Upper lobe of right lung (tissue), 1 donor: ENCODE data around the gene MAP2K7. TPM values are rescaled to one million over a fixed set of nuclear protein-coding genes. Genes with fewer than 3 reads are reported as not detected.
A peak's percentile ranks its signal among the peaks of the same experiment; 100 is the strongest.

ENCODE experiments used
- ATAC-seq: fragments of 200-7000 bp; cut with Tn5 transposase; one replicate; pipeline ENCODE4 v1.9.1; 2020; ENCODE audit warnings: mild to moderate bottlenecking, moderate library complexity
- DNase-seq: peaks from one replicate; pipeline ENCODE4 v3.0.0-alpha.2; 2020
- H3K27ac ChIP-seq: fragments of 200-600 bp; one replicate; pipeline ENCODE4 v1.8.0; 2022
- H3K27me3 ChIP-seq: fragments of 200-600 bp; one replicate; pipeline ENCODE4 v1.8.0; 2022; ENCODE audit warnings: mild to moderate bottlenecking
- H3K36me3 ChIP-seq: fragments of 200-600 bp; one replicate; pipeline ENCODE4 v1.8.0; 2022
- H3K4me1 ChIP-seq: fragments of 200-600 bp; one replicate; pipeline ENCODE4 v1.8.0; 2022
- H3K4me3 ChIP-seq: fragments of 200-600 bp; one replicate; pipeline ENCODE4 v1.8.0; 2022; ENCODE audit warnings: mild to moderate bottlenecking
- H3K9me3 ChIP-seq: fragments of 200-600 bp; one replicate; pipeline ENCODE4 v1.8.0; 2022
- CTCF ChIP-seq: fragments of 200-600 bp; IDR thresholded peaks from one replicate; pipeline ENCODE4 v1.8.0; 2022; ENCODE audit warnings: antibody characterized with exemption
- intact Hi-C: fragments of 100-400 bp; cut with DNase I; formaldehyde crosslinking; loops from one replicate; pipeline ENCODE4 v1.11.0; 2022
- total RNA-seq: library from RNA; stranded (reverse); fragmentation: NEBNext Ultra II Directional; extraction: Animal tissue kit (Norgen Biotek cat#: 25700); gene quantifications from one replicate; pipeline ENCODE4 v1.2.1, GENCODE V29; 2021
- donor health status: DM: no; HTN: yes; CAD: no; lungs with severe emphysema.

The MAP2K7 gene
- total RNA-seq, 1 donor from 2014 or later, result 36.4 TPM

GRCh38 chr19:7905268-7905667, 1.6 kb downstream of the MAP2K7 start:
- H3K4me1 ChIP-seq, result peaks cover 22% of the 10 kb centered on the region
- no peak for ATAC-seq

GRCh38 chr19:7905859-7906258, 2.2 kb downstream of the MAP2K7 start:
- intact Hi-C loops, result no loop called here
- Histone ChIP-seq H3K4me1 (peaks cover 22% of the 10 kb centered on the region), H3K27me3 (no peaks in the 10 kb centered on the region), H3K36me3 (peaks cover 16% of the 10 kb centered on the region), H3K4me3 (no peak overlapping the region), H3K27ac (no peak overlapping the region), H3K9me3 (no peaks in the 10 kb centered on the region)
- TF ChIP-seq CTCF, result no peak
- ATAC-seq (no peak), DNase-seq (no peak)

More at GRCh38 chr19:7905268-7905667, 1.6 kb downstream of the MAP2K7 start:
- Histone ChIP-seq H3K4me3 (no peak overlapping the region), H3K36me3 (peaks cover 10% of the 10 kb centered on the region), H3K27me3 (no peaks in the 10 kb centered on the region), H3K27ac (no peak overlapping the region), H3K9me3 (no peaks in the 10 kb centered on the region)
- TF ChIP-seq CTCF, result no peak
- no peak for DNase-seq
- intact Hi-C loops, result no loop called here

- ATAC-seq (no peak), DNase-seq (no peak)
- peaks cover 22% of the 10 kb centered on the region for H3K4me1 ChIP-seq
- no peaks in the 10 kb centered on the region for H3K27me3 ChIP-seq
- no peaks in the 10 kb centered on the region for H3K9me3 ChIP-seq
- H3K27ac ChIP-seq, result no peak overlapping the region
- TF ChIP-seq CTCF, result no peak
- H3K36me3 ChIP-seq, result peaks cover 29% of the 10 kb centered on the region
- intact Hi-C loops, result no loop called here
- H3K4me3 ChIP-seq, result no peak overlapping the region
Measured at GRCh38 chr19:7907122-7907521, 3.4 kb downstream of the MAP2K7 start.

GRCh38 chr19:7907544-7907943, 3.9 kb downstream of the MAP2K7 start:
- H3K9me3 ChIP-seq, result no peaks in the 10 kb centered on the region
- intact Hi-C loops, result no loop called here
- H3K27ac ChIP-seq, result no peak overlapping the region
- H3K4me1 ChIP-seq, result peaks cover 19% of the 10 kb centered on the region
- TF ChIP-seq CTCF, result no peak
- ATAC-seq (no peak), DNase-seq (peak; percentile 64)
- H3K36me3 ChIP-seq, result peaks cover 33% of the 10 kb centered on the region
- no peak overlapping the region for H3K4me3 ChIP-seq
- no peaks in the 10 kb centered on the region for H3K27me3 ChIP-seq

GRCh38 chr19:7908078-7908699, 4.5 kb downstream of the MAP2K7 start:
- Histone ChIP-seq H3K9me3 (no peaks in the 10 kb centered on the region), H3K4me3 (no peak overlapping the region), H3K27ac (no peak overlapping the region), H3K36me3 (peaks cover 39% of the 10 kb centered on the region), H3K27me3 (no peaks in the 10 kb centered on the region), H3K4me1 (peaks cover 14% of the 10 kb centered on the region)
- DNase-seq (peak; percentile 61), ATAC-seq (no peak)
- intact Hi-C loops, result no loop called here
- no peak for TF ChIP-seq CTCF
